DLD1 (cell line): Measurements from ENCODE around the gene ASTN2.
"Not testable (repeated sequence)": the region's sequence is repeated elsewhere in the genome, so short reads cannot be mapped to it uniquely, and the experiment has no call there.

Experiments used
- in situ Hi-C: cut with HindIII; loops from 2 replicates; pipeline ENCODE4 v1.10.0; 2017; ENCODE audit warnings: low sequenced_read_pairs

ASTN2 gene

GRCh38 chr9:116895961-116896360, 518.9 kb downstream of the ASTN2 start:
- in situ Hi-C loops: no loop called here

- in situ Hi-C loops: no loop called here
These were observed 523.4 kb downstream of the ASTN2 start for GRCh38 chr9:116891424-116891823.

- in situ Hi-C loops: not testable (repeated sequence)
These were observed 526.4 kb downstream of the ASTN2 start for GRCh38 chr9:116888476-116888875.

- in situ Hi-C loops: no loop called here
These were observed 526.8 kb downstream of the ASTN2 start for GRCh38 chr9:116888066-116888465.

- in situ Hi-C loops: no loop called here
These were observed 531.2 kb downstream of the ASTN2 start for GRCh38 chr9:116883676-116884075.

- in situ Hi-C loops: no loop called here
These were observed 537.8 kb downstream of the ASTN2 start for GRCh38 chr9:116877072-116877471.

GRCh38 chr9:116875576-116875975, 539.3 kb downstream of the ASTN2 start:
- in situ Hi-C loops: no loop called here

- in situ Hi-C loops: no loop called here
These were observed 540.6 kb downstream of the ASTN2 start for GRCh38 chr9:116873937-116874914.

- in situ Hi-C loops: no loop called here
These were observed 541.4 kb downstream of the ASTN2 start for GRCh38 chr9:116873491-116873890.

GRCh38 chr9:116870566-116870965, 544.3 kb downstream of the ASTN2 start:
- in situ Hi-C loops: no loop called here

- in situ Hi-C loops: no loop called here
These were observed 546.7 kb downstream of the ASTN2 start for GRCh38 chr9:116868201-116868600.

GRCh38 chr9:116861321-116861720, 553.5 kb downstream of the ASTN2 start:
- in situ Hi-C loops: no loop called here

GRCh38 chr9:116860509-116861120, 554.2 kb downstream of the ASTN2 start:
- in situ Hi-C loops: no loop called here

- in situ Hi-C loops: no loop called here
These were observed 555.1 kb downstream of the ASTN2 start for GRCh38 chr9:116859763-116860162.

- in situ Hi-C loops: no loop called here
These were observed 557.5 kb downstream of the ASTN2 start for GRCh38 chr9:116857321-116857720.

- in situ Hi-C loops: no loop called here
These were observed 558.8 kb downstream of the ASTN2 start for GRCh38 chr9:116855881-116856662.

- in situ Hi-C loops: loop anchor here (10.0 kb wide), 1 partner anchor 75 kb away; no protein-coding TSS in a partner anchor
These were observed 565.1 kb downstream of the ASTN2 start for GRCh38 chr9:116849721-116850120.

GRCh38 chr9:116844621-116845020, 570.2 kb downstream of the ASTN2 start:
- in situ Hi-C loops: loop anchor here (10.0 kb wide), 1 partner anchor 80 kb away; no protein-coding TSS in a partner anchor

GRCh38 chr9:116843863-116844620, 570.8 kb downstream of the ASTN2 start:
- in situ Hi-C loops: loop anchor here (10.0 kb wide), 1 partner anchor 81 kb away; no protein-coding TSS in a partner anchor

GRCh38 chr9:116842658-116843057, 572.2 kb downstream of the ASTN2 start:
- in situ Hi-C loops: loop anchor here (10.0 kb wide), 1 partner anchor 82 kb away; no protein-coding TSS in a partner anchor
